ENCODE results near the gene CBX4. TPM values are rescaled to one million over a fixed set of nuclear protein-coding genes. Genes with fewer than 3 reads are reported as not detected.

The CBX4 gene
- total and polyA plus RNA-seq, 2 of the 13 experiments (the other 11 are each of a cell fraction or from before 2014, with no cell fraction given), result 25.8 to 50.8 TPM

GRCh38 chr17:79841369-79842135, 2.3 kb upstream of the CBX4 start (continued):
- TF ChIP-seq THAP11 (CRISPR knock-in tag; IDR thresholded peaks at IDR 0.05), result peak; percentile 15; the same call in 1 of the 2 replicates
- no peak for TF ChIP-seq ZNF674 (CRISPR knock-in tag; IDR thresholded peaks at IDR 0.05; ENCODE audit: low read depth)
- TF ChIP-seq ZNF563 (CRISPR knock-in tag; IDR thresholded peaks at IDR 0.05), result no peak
- no peak for TF ChIP-seq ZNF629 (CRISPR knock-in tag; conservative IDR thresholded peaks at IDR 0.05)
- no peak for TF ChIP-seq FOXO1 (CRISPR knock-in tag; IDR thresholded peaks at IDR 0.05)
- no peak for TF ChIP-seq ZNF431 (CRISPR knock-in tag; IDR thresholded peaks at IDR 0.05; ENCODE audit: borderline replicate concordance, low read depth)
- no peak for TF ChIP-seq NCOR1 (IDR thresholded peaks at IDR 0.05; ENCODE audit: borderline replicate concordance, low read length)
- peak; percentile 2 for TF ChIP-seq SRSF1 (optimal IDR thresholded peaks at IDR 0.05; ENCODE audit: low read depth, low read length)
- TF ChIP-seq ZNF792 (CRISPR knock-in tag; IDR thresholded peaks at IDR 0.05), result peak; percentile 78; the same call in 1 of the 2 replicates
- TF ChIP-seq ZFP90 (CRISPR knock-in tag; IDR thresholded peaks at IDR 0.05; ENCODE audit: borderline replicate concordance), result no peak
- TF ChIP-seq SMARCC2 (IDR thresholded peaks at IDR 0.05), result no peak
- no peak for TF ChIP-seq NPAS2 (CRISPR knock-in tag; IDR thresholded peaks at IDR 0.05; ENCODE audit: borderline replicate concordance)
- peak; percentile 34; the same call in 1 of the 2 replicates for TF ChIP-seq ETV5 (CRISPR knock-in tag; IDR thresholded peaks at IDR 0.05; ENCODE audit: borderline replicate concordance)
- 0 out of 2 replicates have a peak, but pooled peaks have one; percentile 13 for TF ChIP-seq ZNF225 (CRISPR knock-in tag; IDR thresholded peaks at IDR 0.05)
- TF ChIP-seq ZNF777 (CRISPR knock-in tag; IDR thresholded peaks at IDR 0.05), result peak; percentile 68
- TF ChIP-seq ZBTB8A (CRISPR knock-in tag; IDR thresholded peaks at IDR 0.05; ENCODE audit: borderline replicate concordance, low read depth), result no peak
- TF ChIP-seq ZSCAN31 (CRISPR knock-in tag; IDR thresholded peaks at IDR 0.05; ENCODE audit: low read depth), result no peak
- TF ChIP-seq ZNF335 (CRISPR knock-in tag; IDR thresholded peaks at IDR 0.05), result no peak
- TF ChIP-seq ZNF280B (CRISPR knock-in tag; IDR thresholded peaks at IDR 0.05; ENCODE audit: borderline replicate concordance), result no peak
- TF ChIP-seq CENPX (CRISPR knock-in tag; IDR thresholded peaks at IDR 0.05), result no peak
- no peak for TF ChIP-seq CHD4 (IDR thresholded peaks at IDR 0.05; ENCODE audit: borderline replicate concordance, low read length)
- no peak for TF ChIP-seq CBFB (CRISPR knock-in tag; IDR thresholded peaks at IDR 0.05)
- no peak for TF ChIP-seq BORCS8-MEF2B (CRISPR knock-in tag; IDR thresholded peaks at IDR 0.05)
- TF ChIP-seq ATF6 (CRISPR knock-in tag; conservative IDR thresholded peaks at IDR 0.05), result no peak
- no peak for TF ChIP-seq MIXL1 (CRISPR knock-in tag; IDR thresholded peaks at IDR 0.05)
- no peak for TF ChIP-seq YY1 (IDR thresholded peaks at IDR 0.05; ENCODE audit: insufficient read depth, insufficient replicate concordance, low read depth, low read length)
- TF ChIP-seq, protein P1, sequence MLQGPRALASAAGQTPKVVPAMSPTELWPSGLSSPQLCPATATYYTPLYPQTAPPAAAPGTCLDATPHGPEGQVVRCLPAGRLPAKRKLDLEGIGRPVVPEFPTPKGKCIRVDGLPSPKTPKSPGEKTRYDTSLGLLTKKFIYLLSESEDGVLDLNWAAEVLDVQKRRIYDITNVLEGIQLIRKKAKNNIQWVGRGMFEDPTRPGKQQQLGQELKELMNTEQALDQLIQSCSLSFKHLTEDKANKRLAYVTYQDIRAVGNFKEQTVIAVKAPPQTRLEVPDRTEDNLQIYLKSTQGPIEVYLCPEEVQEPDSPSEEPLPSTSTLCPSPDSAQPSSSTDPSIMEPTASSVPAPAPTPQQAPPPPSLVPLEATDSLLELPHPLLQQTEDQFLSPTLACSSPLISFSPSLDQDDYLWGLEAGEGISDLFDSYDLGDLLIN (CRISPR knock-in tag; IDR thresholded peaks at IDR 0.05; ENCODE audit: borderline replicate concordance), result no peak
- no peak for TF ChIP-seq PCBP2 (optimal IDR thresholded peaks at IDR 0.05; ENCODE audit: low read depth, low read length, poor library complexity, severe bottlenecking)
